GM19035 (cell line): ENCODE data around the gene SNX14.
"Not testable (repeated sequence)": the region's sequence is repeated elsewhere in the genome, so short reads cannot be mapped to it uniquely, and the experiment has no call there.

Experiments
- ATAC-seq: cut with Tn5 transposase; IDR thresholded peaks from one replicate; pipeline ENCODE4 v1.9.1; 2021; ENCODE audit not compliant: unreplicated experiment

Gene SNX14

DNA sequence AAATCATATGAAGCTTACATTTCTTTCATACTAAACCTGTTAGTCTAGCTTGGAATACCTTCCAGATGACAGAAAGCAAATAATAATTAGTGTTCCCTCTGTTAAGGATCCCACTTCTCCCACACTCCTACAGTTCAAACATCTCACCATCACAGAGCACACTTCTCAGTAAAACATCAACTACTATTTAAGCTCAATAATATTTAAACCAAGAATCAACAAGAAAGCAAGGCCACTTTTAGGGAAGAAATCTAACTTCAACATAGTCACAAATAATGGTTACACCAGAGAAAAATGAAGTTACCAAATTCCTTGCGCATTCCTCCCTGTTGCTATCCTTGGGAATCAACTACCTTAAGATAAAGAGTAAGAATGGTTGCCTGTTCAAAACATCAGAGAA lies 1.6 kb downstream of the SNX14 start:
- ATAC-seq, result no peak

DNA sequence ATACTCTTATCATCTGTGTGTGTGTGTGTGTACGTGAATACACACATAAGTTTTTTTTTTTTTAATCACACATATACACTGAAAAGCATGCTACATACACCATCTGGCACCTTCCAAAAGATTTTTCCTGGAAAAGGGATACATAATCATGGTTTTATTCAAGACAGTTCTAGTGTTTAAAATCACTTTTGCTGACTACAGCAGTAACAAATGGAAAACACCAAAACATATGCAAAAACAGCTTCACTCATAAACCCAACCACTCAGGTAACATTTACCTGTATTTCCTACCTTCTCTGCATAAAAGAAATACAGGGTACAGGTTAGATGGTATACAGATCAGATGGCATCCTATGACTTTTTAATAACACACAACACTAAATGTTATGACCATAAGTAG lies 2.5 kb downstream of the SNX14 start:
- no peak for ATAC-seq

- no peak for ATAC-seq
These were observed 7.9 kb downstream of the SNX14 start for GRCh38 chr6:85585741-85586140.

- not testable (repeated sequence) for ATAC-seq
These were observed 10.8 kb downstream of the SNX14 start for GRCh38 chr6:85582832-85583231.

DNA sequence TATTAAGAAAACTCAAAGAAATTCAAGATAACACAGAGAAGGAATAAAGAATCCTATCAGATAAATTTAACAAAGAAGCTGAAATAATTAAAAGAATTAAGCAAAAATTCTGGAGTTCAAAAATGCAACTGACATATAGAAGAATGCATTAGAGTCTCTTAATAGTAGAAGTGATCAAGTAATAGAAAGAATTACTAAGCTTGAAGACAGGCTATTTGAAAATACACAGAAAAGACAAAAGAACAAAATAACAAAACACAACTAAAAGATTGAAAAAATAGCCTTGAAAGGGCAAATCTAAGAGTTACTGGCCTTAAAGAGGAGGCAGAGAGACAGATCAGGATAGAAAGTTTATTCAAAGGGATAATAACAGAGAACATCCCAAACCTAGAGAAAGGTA lies 12.1 kb downstream of the SNX14 start:
- ATAC-seq, result no peak

GRCh38 chr6:85580878-85581267 lies 12.8 kb downstream of the SNX14 start:
- peak; percentile 72 for ATAC-seq

- ATAC-seq, result no peak
These were observed 13.4 kb downstream of the SNX14 start for GRCh38 chr6:85580118-85580877.

DNA sequence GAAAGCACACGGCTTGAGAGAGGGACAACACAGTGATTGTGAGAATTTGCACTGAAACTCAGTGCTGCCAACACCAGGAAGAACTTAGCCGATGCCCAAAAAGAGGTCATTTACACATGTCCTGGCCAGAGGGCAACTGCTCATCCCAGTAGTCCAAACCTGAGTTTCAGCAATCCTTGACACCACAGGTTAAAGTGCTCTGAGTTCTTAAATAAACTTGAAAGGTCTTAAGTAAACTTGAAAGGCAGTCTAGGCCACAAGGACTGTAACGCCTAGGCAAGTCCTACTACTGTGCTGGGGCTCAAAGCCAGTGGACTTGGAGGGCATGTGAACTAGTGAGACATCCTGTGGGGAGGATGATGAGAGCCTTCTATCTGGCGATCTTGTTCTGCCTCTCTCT lies 14.1 kb downstream of the SNX14 start:
- no peak for ATAC-seq

DNA sequence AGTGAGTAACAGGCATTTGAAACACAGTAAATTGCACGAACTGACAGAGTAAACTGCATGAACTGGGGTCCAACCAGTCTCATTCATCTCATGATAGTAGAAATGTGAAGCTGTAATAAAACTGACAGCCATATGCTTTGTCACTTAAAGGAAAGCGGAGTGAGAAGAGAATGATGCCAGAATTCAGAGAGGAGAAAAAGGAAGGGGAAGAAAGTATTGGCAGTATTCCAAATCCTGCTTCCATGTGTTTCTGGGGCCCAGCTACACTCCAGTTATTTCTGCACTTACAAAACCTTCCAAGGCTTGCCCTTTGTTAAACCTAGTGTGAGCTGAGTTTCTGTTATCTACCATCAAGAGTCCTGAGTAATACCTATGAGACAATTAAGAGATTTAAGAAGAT lies 17.2 kb downstream of the SNX14 start:
- no peak for ATAC-seq

DNA sequence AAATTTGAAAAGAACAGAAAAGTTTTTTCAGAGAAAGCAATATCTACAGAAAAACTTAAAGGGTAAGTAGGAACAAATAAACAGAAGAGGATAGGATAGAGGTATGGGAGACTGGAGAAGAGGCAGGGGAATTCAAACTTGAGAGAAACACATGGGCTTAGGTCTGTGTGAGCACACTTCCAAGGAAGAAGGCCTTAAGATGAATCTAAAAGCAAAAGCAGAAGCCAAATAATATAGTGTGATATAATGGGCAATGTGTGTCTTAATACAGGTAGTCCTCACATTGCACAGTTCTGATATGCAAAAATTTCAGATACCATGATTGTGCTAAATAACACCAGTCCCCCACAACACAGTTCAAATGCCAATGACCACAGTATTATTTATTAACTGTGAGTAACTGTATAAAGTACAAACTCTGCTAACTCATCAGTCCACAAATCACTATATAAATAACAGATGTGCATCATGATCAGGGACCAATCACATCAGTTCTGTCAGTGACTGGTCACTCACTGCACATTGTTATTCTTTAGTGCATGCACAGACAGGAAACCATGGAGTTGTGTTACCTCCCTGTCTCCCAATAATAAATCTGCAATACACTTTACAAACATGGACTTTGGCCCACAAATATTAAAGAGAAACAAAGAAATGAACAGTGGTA lies 18.6 kb downstream of the SNX14 start:
- no peak for ATAC-seq

DNA sequence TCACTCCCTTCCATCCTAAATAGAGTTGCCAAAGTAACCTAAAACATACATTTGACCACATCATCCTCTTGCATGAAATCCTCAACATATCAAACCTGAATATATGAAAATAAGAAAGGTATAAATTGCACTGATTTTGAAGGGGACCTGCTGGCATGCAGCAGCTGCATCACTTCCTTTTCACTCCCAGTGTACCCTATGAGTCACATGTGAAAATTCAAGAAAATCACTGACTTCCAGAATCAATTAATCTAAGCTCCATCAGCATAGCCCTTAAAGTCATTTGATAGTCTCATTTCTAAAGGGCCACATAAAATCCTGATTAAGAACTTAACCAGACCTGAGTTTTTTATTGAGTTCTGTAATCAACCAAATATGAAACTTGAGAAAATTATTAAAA lies 24.3 kb downstream of the SNX14 start:
- no peak for ATAC-seq

DNA sequence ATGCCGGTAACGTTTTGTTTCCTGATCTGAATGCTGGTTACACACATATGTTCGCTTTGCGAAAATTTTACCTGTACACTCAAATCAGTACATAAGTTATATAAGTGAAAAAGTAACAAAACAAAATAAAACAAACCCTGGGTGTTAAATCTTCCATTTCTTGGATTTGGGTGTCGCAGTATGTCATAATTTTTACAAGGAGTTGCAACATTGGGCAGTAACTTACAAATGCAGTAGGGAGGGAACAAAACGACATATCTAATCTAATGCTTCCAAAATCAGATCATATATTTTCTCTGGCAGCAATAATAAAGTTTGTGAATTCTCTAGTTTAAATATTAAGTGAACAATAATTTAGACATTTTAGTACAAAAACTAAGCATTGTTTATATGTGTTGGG lies 25.2 kb downstream of the SNX14 start:
- ATAC-seq, result no peak

GRCh38 chr6:85565736-85566135 lies 27.9 kb downstream of the SNX14 start:
- no peak for ATAC-seq

- ATAC-seq, result not testable (repeated sequence)
These were observed 29.4 kb downstream of the SNX14 start for GRCh38 chr6:85564223-85564622.

DNA sequence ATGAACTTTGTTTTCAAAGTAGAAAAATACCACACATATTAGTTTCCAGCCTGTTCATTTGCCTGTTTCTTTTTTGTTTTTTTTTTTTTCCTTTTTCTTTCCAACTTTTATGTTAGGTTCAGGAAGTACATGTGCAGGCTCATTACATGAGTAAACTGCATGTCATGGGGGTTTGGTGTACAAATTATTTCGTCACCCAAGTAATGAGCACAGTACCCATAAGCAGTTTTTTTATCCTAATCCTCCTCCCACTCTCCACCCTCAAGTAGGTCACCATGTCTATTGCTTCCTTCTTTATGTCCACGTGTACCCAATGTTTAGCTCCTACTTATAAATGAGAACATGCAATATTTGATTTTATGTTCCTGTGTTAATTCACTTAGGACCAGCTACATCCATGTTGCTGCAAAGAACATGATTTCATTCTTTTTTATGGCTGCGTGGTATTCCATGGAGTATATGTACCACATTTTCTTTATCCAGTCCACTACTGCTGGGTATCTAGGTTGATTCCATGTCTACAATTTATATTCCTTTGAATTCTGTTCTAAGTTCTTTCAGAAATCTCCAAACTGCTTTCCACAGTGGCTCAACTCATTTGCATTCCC lies 31.8 kb downstream of the SNX14 start:
- no peak for ATAC-seq

DNA sequence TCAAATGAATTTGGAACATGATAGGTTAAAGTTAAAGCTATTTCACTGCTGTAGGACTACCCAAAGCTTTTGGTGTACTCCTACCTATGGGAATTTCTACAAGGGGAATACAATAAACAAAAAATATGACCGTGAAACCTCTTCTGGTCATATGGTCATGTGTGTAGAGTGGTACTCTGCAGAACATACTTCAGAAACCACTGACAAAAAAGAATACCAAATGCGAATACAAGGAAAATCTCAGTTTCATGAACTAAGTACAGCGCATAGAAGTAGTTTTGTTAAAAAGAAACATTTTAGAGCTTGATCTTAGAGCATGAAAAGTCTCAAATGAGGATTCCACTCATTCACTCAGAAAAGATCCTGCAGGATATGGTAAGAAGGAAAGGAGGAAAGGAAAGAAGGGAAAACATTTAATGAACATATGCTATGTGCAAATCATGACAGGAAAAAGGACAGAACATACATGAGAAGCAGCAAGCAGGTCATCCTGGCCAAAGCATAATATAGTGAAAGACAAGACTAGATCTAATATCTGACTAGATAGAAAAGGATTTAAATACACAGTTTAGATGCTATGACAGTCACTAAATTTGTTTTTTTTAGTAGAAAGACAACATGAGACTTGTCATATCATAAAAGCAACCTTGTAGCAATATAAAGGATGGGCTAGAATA lies 36.5 kb downstream of the SNX14 start:
- ATAC-seq, result no peak

- no peak for ATAC-seq
These were observed 41.0 kb downstream of the SNX14 start for GRCh38 chr6:85552652-85553051.

DNA sequence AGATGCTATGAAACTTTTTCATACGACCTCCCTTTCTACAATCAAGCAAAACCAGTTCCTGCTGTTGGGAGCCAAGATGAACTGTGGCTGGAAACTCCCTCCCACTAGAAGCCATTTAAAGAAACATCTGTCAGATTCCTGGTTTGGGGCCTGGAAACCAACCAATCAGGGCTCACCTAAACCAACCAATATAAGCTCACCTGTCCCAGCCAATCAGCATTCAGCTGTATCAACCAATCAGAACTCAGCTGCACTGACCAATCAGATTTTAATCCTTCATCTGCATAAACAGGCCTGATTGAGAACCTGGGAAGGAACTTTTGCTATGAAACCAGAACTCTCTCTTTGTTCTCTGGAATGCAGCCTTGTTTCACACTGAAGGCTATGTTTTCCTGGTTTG lies 42.4 kb downstream of the SNX14 start:
- no peak for ATAC-seq

- ATAC-seq, result no peak
These were observed 45.9 kb downstream of the SNX14 start for GRCh38 chr6:85547719-85548118.

DNA sequence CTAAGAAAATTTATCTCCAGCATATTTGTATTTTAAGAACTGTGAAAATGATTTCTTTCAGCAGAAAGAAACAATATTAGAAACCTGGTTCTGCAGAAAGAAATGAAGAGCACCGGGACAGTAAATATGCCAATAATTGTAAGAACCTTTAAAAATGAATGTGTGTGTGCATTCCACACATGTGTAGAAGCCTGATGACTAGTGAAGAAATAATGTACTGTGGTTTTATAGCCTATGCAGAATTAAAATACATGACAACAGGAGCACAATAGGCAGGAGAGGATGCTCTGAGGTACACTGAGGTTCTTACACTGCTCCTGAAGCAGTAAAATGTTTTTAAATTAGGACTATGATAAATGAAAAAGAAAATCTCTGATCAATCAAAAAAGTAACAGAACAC lies 48.9 kb downstream of the SNX14 start:
- no peak for ATAC-seq

- no peak for ATAC-seq
These were observed 56.6 kb downstream of the SNX14 start for GRCh38 chr6:85537055-85537494.

DNA sequence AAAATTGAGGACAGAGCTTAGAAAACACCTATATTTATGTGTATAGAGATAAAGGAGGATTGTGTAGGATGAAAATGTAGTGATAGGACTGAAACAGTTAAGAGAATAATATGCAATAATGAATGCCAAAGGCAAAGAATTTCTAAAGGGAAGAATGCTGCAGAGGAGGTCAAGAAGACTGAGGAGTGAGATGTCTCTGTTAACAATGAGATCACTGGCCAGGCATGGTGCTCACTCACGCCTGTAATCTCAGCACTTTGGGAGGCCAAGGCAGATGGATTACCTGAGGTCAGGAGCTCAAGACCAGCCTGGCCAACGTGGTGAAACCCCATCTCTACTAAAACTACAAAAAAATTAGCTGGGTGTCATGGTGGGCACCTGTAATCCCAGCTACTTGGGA lies 69.4 kb downstream of the SNX14 start:
- not testable (repeated sequence) for ATAC-seq
